HCT116 (cell line): ENCODE data around the gene PBXIP1. TPM values are rescaled to one million over a fixed set of nuclear protein-coding genes. Genes with fewer than 3 reads are reported as not detected.

ENCODE experiments used
- ATAC-seq: fragments of 200-7000 bp; cut with Tn5 transposase; 2 replicates; pipeline ENCODE4 v1.9.1; 2020; ENCODE audit warnings: mild to moderate bottlenecking, moderate library complexity
- BruUV-seq: library from RNA; stranded (reverse); fragments of 400-500 nt; replicated peaks from 2 replicates; lab custom pipeline; 2021; lab: Mats Ljungman, UMichigan
- CTCF ChIA-PET: fragments of 300-600 bp; sonication (Branson Sonifier 250); formaldehyde crosslinking; loops from one replicate; lab custom pipeline; 2021; ENCODE audit warnings: antibody characterized with exemption; lab: Charles Lee
- POLR2A ChIA-PET: fragments of 300-600, 350-600 bp; sonication (Branson Sonifier 250); formaldehyde crosslinking; loops from one replicate; lab custom pipeline; 2021; ENCODE audit warnings: antibody characterized with exemption; lab: Charles Lee
- RAD21 ChIA-PET, 2 experiments: fragments of 300-600 bp; sonication (Branson Sonifier 250); formaldehyde crosslinking; loops; one replicate each; lab custom pipeline; 2023; ENCODE audit warnings: low total read pairs in 2 of 2; ENCODE audit not compliant: uncharacterized antibody in 2 of 2, unreplicated experiment in 2 of 2, low non-redundant PET in 1 of 2; lab: Charles Lee
- DNase-seq: peaks from one replicate; pipeline ENCODE4 v3.0.0-alpha.2; 2010; ENCODE audit warnings: low read depth, low spot score
- H2AFZ ChIP-seq: fragments of 200-600 bp; shearing (Covaris generic), sonication (generic); 2 replicates; pipeline ENCODE4 v1.6.1; 2017; ENCODE audit warnings: low read depth, mixed run types, mixed read lengths, antibody characterized with exemption, low read length; ENCODE audit not compliant: poor library complexity, severe bottlenecking
- H3K27ac ChIP-seq: 2 replicates; pipeline ENCODE4 v1.5.1; 2012; ENCODE audit warnings: low read depth, low read length
- H3K27me3 ChIP-seq: fragments of 200-600 bp; sonication (generic); 2 replicates; pipeline ENCODE4 v1.6.1; 2016; ENCODE audit warnings: mixed run types, low read length, mixed read lengths; ENCODE audit not compliant: insufficient read depth
- H3K36me3 ChIP-seq, 2 experiments: fragments of 200-500 bp in 1 of 2; fragments of 200-600 bp in 1 of 2; sonication (Bioruptor generic) in 1 of 2; sonication (generic) in 1 of 2; 2 replicates each; pipeline versions ENCODE4 v1.5.1 to v1.6.1; 2014 to 2016; ENCODE audit warnings: low read length in 2 of 2, inconsistent platforms in 1 of 2, mixed read lengths in 1 of 2, mixed run types in 1 of 2; ENCODE audit not compliant: insufficient read depth in 2 of 2, control insufficient read depth in 1 of 2
- H3K4me1 ChIP-seq, 2 experiments: fragments of 200-600 bp in 1 of 2; sonication (generic) in 1 of 2; 2 replicates each; pipeline versions ENCODE4 v1.5.1 to v1.6.1; 2012 to 2017; ENCODE audit warnings: low read length in 2 of 2, inconsistent platforms in 1 of 2, mild to moderate bottlenecking in 1 of 2, mixed read lengths in 1 of 2, mixed run types in 1 of 2, moderate library complexity in 1 of 2; ENCODE audit not compliant: insufficient read depth in 2 of 2, control insufficient read depth in 1 of 2
- H3K4me2 ChIP-seq: fragments of 200-600 bp; sonication (generic); 2 replicates; pipeline ENCODE4 v1.6.1; 2017; ENCODE audit warnings: mixed run types, low read length, mixed read lengths
- H3K4me3 ChIP-seq, 2 experiments: fragments of 200-600 bp in 1 of 2; sonication (generic) in 1 of 2; replicated peaks in 1 of 2; 2 replicates each; pipeline ENCODE4 v1.5.1; 2011 to 2016; ENCODE audit warnings: low read length in 2 of 2, control low read depth in 1 of 2, low read depth in 1 of 2, mild to moderate bottlenecking in 1 of 2, mixed read lengths in 1 of 2, mixed run types in 1 of 2
- H3K79me2 ChIP-seq: fragments of 200-600 bp; sonication (generic); 2 replicates; pipeline ENCODE4 v1.6.1; 2017; ENCODE audit warnings: mild to moderate bottlenecking, mixed run types, low read length, moderate library complexity, mixed read lengths; ENCODE audit not compliant: insufficient read depth
- H3K9ac ChIP-seq: fragments of 200-600 bp; sonication (generic); 2 replicates; pipeline ENCODE4 v1.6.1; 2016; ENCODE audit warnings: low read length, mixed read lengths
- H3K9me2 ChIP-seq: fragments of 200-600 bp; sonication (generic), shearing (Covaris generic); 2 replicates; pipeline ENCODE4 v1.6.1; 2017; ENCODE audit warnings: mixed run types, mild to moderate bottlenecking, moderate library complexity; ENCODE audit not compliant: insufficient read depth
- H3K9me3 ChIP-seq, 2 experiments: fragments of 200-500 bp in 1 of 2; fragments of 200-600 bp in 1 of 2; sonication (Bioruptor generic) in 1 of 2; sonication (generic) in 1 of 2; 2 replicates each; pipeline ENCODE4 v1.6.1; 2014 to 2017; ENCODE audit warnings: low read length in 2 of 2, mixed read lengths in 2 of 2, inconsistent platforms in 1 of 2, low read depth in 1 of 2, mild to moderate bottlenecking in 1 of 2, mixed run types in 1 of 2, moderate library complexity in 1 of 2; ENCODE audit not compliant: control insufficient read depth in 1 of 2, insufficient read depth in 1 of 2
- H4K20me1 ChIP-seq: fragments of 200-600 bp; sonication (generic), shearing (Covaris generic); 2 replicates; pipeline ENCODE4 v1.6.1; 2017; ENCODE audit warnings: mixed run types, mild to moderate bottlenecking, moderate library complexity; ENCODE audit not compliant: insufficient read depth
- FOSL1 ChIP-seq: IDR thresholded peaks from 2 replicates; pipeline ENCODE4 v1.6.1; 2012; ENCODE audit warnings: low read depth
- JUND ChIP-seq: IDR thresholded peaks from 2 replicates; pipeline ENCODE4 v1.6.1; 2012
- POLR2A ChIP-seq: IDR thresholded peaks from 2 replicates; pipeline ENCODE4 v1.7.0; 2011; ENCODE audit warnings: borderline replicate concordance; ENCODE audit not compliant: insufficient read depth, insufficient read length; ENCODE audit errors: extremely low read depth
- POLR2AphosphoS5 ChIP-seq: IDR thresholded peaks from 2 replicates; pipeline ENCODE4 v1.6.1; 2011; ENCODE audit warnings: mild to moderate bottlenecking, low read depth, low read length, moderate library complexity
- SIN3A ChIP-seq: IDR thresholded peaks from 2 replicates; pipeline ENCODE4 v1.6.1; 2012; ENCODE audit warnings: low read depth
- SRF ChIP-seq: IDR thresholded peaks from 2 replicates; pipeline ENCODE4 v1.6.1; 2012; ENCODE audit warnings: low read depth
- TCF7L2 ChIP-seq: IDR thresholded peaks from 2 replicates; pipeline ENCODE4 v1.7.0; 2011; ENCODE audit warnings: borderline replicate concordance, inconsistent platforms; ENCODE audit not compliant: insufficient read depth, insufficient read length; ENCODE audit errors: extremely low read depth
- ZBTB33 ChIP-seq: IDR thresholded peaks from 2 replicates; pipeline ENCODE4 v1.6.1; 2011; ENCODE audit warnings: mild to moderate bottlenecking, low read length, moderate library complexity; ENCODE audit not compliant: insufficient replicate concordance; ENCODE audit errors: extremely low read depth
- intact Hi-C: fragments of 100-400 bp; cut with micrococcal nuclease; formaldehyde crosslinking; loops from 2 replicates; pipeline ENCODE4 v1.10.0; 2022
- total RNA-seq: library from RNA; stranded (reverse); gene quantifications from one replicate; pipeline ENCODE4 v1.2.1, GENCODE V29; 2021; ENCODE audit not compliant: unreplicated experiment

The PBXIP1 gene
- total RNA-seq, 1 experiment from 2014 or later, result 12.6 TPM

GRCh38 chr1:154970631-154971340 is 14.9 kb upstream of the PBXIP1 start, which contains the start of gene SHC1:
TSS of gene SHC1 (minus strand) at chr1:154970747. CDS start at chr1:154970526, 221 bp downstream.
- DNase-seq, result no peak
- peak; percentile 61 for ATAC-seq
- POLR2A ChIA-PET, result interaction anchor here (1.0 to 5.4 kb wide), 10 partner anchors 9 to 34 kb away, joined by 3 to 46 read pairs (median 6); partner anchors contain the start of genes FLAD1, PBXIP1, PMVK and PYGO2
- H3K9me2 ChIP-seq, result no peaks in the 10 kb centered on the region
- no peaks in the 10 kb centered on the region for H3K9me3 ChIP-seq
- H2AFZ ChIP-seq, result no peak within 1 kb of the TSS
- no TSS peak for BruUV-seq
- peak within 1 kb of the TSS; percentile 40 to 70 for H3K4me3 ChIP-seq
- RAD21 ChIA-PET, result interaction anchor here (0.6 to 1.0 kb wide), 2 partner anchors 29 to 47 kb away, joined by 3 read pairs; no protein-coding TSS in a partner anchor
- peak within 1 kb of the TSS; percentile 86 for H3K27ac ChIP-seq
- peaks cover 86% of the 10 kb centered on the region for H3K79me2 ChIP-seq
- peak within 1 kb of the TSS; percentile 90 for H3K4me2 ChIP-seq
- peaks cover 12 to 34% of the 10 kb centered on the region in 2 experiments; a peak in 3 of 4 replicates for H3K36me3 ChIP-seq
- H3K9ac ChIP-seq, result peak within 1 kb of the TSS; percentile 86
- no peak for TF ChIP-seq SRF
- TF ChIP-seq POLR2A, result peak; percentile 71
- TF ChIP-seq POLR2AphosphoS5, result peak; percentile 85
- intact Hi-C loops, result loop anchor here (5.0 kb wide), 2 partner anchors 92 to 167 kb away; partner anchors contain the start of genes EFNA4 and SLC50A1
- H3K4me1 ChIP-seq, result peaks cover 33 to 54% of the 10 kb centered on the region in 2 experiments
- H3K27me3 ChIP-seq, result no peaks in the 10 kb centered on the region
- no peaks in the 10 kb centered on the region for H4K20me1 ChIP-seq
- CTCF ChIA-PET, result interaction anchor here (1.0 to 2.0 kb wide), 7 partner anchors 9 to 114 kb away, joined by 3 to 15 read pairs (median 5); partner anchors contain the start of genes ADAM15 and PYGO2

- H3K9ac ChIP-seq, result peak overlapping the region; percentile 86
- no peaks in the 10 kb centered on the region for H4K20me1 ChIP-seq
- ATAC-seq (no peak), DNase-seq (no peak)
- H3K27me3 ChIP-seq, result no peaks in the 10 kb centered on the region
- H3K36me3 ChIP-seq, result peaks cover 16 to 41% of the 10 kb centered on the region in 2 experiments; a peak in 3 of 4 replicates
- ChIA-PET CTCF (interaction anchor here (1.2 to 2.0 kb wide), 5 partner anchors 8 to 81 kb away, joined by 3 to 15 read pairs (median 5); partner anchors contain the start of genes ADAM15 and PYGO2), RAD21 (interaction anchor here (0.6 to 1.0 kb wide), 2 partner anchors 30 to 47 kb away, joined by 3 read pairs; no protein-coding TSS in a partner anchor), POLR2A (interaction anchor here (1.1 to 5.4 kb wide), 8 partner anchors 8 to 34 kb away, joined by 4 to 46 read pairs (median 8); partner anchors contain the start of genes FLAD1, PBXIP1, PMVK and PYGO2)
- BruUV-seq, result no TSS peak
- intact Hi-C loops, result loop anchor here (5.0 kb wide), 2 partner anchors 92 to 167 kb away; partner anchors contain the start of genes EFNA4 and SLC50A1
- H3K4me2 ChIP-seq, result peak overlapping the region; percentile 90
- H3K4me3 ChIP-seq, result peak overlapping the region; percentile 40 to 70
- H3K79me2 ChIP-seq, result peaks cover 78% of the 10 kb centered on the region
- H2AFZ ChIP-seq, result no peak overlapping the region
- H3K9me2 ChIP-seq, result no peaks in the 10 kb centered on the region
- no peak for TF ChIP-seq SIN3A
- TF ChIP-seq JUND, result no peak
- no peak for TF ChIP-seq TCF7L2
- TF ChIP-seq FOSL1, result no peak
- no peak for TF ChIP-seq POLR2A
- no peak for TF ChIP-seq ZBTB33
- peaks cover 33 to 61% of the 10 kb centered on the region in 2 experiments for H3K4me1 ChIP-seq
- H3K9me3 ChIP-seq, result no peaks in the 10 kb centered on the region
- peak overlapping the region; percentile 86 for H3K27ac ChIP-seq
Measured at GRCh38 chr1:154969860-154970452, 14.1 kb upstream of the PBXIP1 start.
